SK-N-SH treated with all-trans-retinoic acid at 6 μM for 48 hours (cell line): ENCODE results near the gene PET100.

Experiments
- RARB ChIP-seq: fragments of 250-450 bp; sonication (Bioruptor Pico); IDR thresholded peaks from 2 replicates; pipeline ENCODE4 v1.8.0; 2021; ENCODE audit warnings: mild to moderate bottlenecking, moderate library complexity
- SNAI2 ChIP-seq: fragments of 250-450 bp; sonication (Bioruptor Pico); IDR thresholded peaks from 2 replicates; pipeline ENCODE4 v1.5.0; 2020; ENCODE audit warnings: mild to moderate bottlenecking, moderate library complexity
- TCF4 ChIP-seq: fragments of 250-450 bp; sonication (Bioruptor Pico); IDR thresholded peaks from 2 replicates; pipeline ENCODE4 v1.8.0; 2021; ENCODE audit warnings: mild to moderate bottlenecking, moderate library complexity, borderline replicate concordance
- TF ChIP-seq, protein P1 (sequence below): fragments of 250-450 bp; sonication (Bioruptor Pico); IDR thresholded peaks from 2 replicates; pipeline ENCODE4 v1.5.0; 2020; ENCODE audit warnings: mild to moderate bottlenecking, moderate library complexity

GRCh38 chr19:7637374-7638256 is 8.0 kb downstream of the PET100 start:
- TF ChIP-seq, protein P1, sequence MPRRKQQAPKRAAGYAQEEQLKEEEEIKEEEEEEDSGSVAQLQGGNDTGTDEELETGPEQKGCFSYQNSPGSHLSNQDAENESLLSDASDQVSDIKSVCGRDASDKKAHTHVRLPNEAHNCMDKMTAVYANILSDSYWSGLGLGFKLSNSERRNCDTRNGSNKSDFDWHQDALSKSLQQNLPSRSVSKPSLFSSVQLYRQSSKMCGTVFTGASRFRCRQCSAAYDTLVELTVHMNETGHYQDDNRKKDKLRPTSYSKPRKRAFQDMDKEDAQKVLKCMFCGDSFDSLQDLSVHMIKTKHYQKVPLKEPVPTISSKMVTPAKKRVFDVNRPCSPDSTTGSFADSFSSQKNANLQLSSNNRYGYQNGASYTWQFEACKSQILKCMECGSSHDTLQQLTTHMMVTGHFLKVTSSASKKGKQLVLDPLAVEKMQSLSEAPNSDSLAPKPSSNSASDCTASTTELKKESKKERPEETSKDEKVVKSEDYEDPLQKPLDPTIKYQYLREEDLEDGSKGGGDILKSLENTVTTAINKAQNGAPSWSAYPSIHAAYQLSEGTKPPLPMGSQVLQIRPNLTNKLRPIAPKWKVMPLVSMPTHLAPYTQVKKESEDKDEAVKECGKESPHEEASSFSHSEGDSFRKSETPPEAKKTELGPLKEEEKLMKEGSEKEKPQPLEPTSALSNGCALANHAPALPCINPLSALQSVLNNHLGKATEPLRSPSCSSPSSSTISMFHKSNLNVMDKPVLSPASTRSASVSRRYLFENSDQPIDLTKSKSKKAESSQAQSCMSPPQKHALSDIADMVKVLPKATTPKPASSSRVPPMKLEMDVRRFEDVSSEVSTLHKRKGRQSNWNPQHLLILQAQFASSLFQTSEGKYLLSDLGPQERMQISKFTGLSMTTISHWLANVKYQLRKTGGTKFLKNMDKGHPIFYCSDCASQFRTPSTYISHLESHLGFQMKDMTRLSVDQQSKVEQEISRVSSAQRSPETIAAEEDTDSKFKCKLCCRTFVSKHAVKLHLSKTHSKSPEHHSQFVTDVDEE, result no peak
- TF ChIP-seq TCF4 (CRISPR knock-in tag) (no peak), SNAI2 (CRISPR knock-in tag) (no peak), RARB (CRISPR knock-in tag) (no peak)
